Measurements from ENCODE around the gene TIMM17A.
A peak's percentile ranks its signal among the peaks of the same experiment; 100 is the strongest.

TIMM17A gene

DNA sequence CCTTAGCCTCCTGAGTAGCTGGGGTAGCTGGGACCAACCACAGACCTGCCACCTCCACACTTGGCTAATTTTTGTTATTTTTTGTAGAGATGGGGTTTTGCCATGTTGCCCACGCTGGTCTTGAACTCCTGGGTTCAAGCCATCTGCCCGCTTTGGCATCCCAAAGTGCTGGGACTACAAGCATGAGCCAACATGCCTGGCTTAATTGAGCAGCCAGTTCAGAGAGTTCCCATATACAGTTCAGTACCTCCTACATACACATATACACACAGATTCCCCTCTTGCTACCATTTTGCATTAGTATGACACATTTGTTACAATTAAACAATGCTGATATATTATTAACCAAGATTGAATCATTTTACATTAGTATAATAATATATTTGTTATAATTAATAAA, 30.1 kb downstream of the TIMM17A start:
- no peak for DNase-seq

DNA sequence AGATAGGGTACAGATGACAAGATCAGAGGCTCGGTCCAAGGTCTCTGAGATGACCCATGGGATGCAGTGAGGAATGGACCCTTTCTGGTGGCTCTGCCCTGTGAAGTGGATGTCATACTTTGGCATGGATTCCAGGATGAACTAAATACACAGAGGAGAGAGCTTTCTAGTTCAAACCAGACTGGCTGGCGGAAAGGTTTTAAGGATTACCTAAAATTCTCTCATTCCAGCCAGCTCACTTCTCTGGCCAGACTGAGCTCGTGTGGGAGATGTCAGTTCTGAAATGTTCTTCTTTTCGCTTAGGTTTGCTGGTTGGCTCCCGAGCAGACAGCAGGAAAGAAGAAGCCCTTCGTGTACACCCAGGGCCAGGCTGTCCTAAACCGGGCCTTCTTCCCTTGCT, 33.3 kb downstream of the TIMM17A start:
- no peak for DNase-seq

DNA sequence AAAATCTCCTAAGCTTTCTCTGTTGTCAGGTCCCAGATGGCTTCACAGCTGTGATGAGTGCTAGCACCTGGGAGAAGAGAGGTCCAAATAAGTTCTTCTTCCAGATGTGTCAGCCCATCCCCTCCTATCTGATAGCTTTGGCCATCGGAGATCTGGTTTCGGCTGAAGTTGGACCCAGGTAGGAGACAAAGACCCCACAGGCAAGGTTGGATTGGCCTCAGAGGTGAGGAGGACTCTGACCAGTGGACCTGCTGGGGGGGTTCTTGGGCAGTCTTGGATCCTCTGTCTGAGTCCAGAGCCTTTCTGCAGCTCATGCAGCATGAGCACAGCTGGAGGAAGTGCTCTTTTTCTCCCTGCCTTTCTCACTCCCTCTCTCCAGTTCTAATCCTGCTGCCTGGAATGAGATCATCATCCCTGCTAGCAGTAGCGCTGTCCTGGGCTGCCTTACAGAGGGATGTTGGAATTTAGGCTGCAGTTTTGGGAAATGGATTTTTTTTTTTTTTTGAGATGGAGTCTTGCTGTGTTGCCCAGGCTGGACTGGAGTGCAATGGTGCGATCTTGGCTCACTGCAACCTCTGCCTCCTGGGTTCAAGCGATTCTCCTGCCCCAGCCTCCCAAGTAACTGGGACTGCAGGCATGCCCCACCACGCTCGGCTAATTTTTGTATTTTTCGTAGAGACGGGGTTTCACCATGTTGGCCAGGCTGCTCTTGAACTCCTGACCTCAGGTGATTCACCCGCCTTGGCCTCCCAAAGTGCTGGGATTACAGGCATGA, 34.2 kb downstream of the TIMM17A start:
- DNase-seq: no peak

DNA sequence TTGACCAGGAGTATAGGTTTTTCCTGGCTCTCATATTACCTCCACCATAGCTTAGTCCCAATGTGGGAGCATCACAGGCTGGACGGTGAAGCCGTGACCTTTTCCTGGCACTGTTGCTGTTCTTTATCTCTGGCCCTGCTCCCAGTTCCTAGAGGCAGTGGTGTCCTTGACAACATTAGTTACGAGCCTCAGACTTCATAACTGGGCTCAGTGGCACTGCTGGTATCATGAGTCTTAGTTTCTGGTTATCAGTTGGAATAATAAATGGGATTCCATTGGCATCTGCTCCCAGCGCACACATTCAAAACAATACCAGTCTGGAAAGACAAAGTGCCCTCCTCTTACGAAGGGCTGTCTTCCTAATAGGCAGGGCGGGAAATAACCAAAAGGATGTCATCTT, 35.1 kb downstream of the TIMM17A start:
- no peak for DNase-seq

DNA sequence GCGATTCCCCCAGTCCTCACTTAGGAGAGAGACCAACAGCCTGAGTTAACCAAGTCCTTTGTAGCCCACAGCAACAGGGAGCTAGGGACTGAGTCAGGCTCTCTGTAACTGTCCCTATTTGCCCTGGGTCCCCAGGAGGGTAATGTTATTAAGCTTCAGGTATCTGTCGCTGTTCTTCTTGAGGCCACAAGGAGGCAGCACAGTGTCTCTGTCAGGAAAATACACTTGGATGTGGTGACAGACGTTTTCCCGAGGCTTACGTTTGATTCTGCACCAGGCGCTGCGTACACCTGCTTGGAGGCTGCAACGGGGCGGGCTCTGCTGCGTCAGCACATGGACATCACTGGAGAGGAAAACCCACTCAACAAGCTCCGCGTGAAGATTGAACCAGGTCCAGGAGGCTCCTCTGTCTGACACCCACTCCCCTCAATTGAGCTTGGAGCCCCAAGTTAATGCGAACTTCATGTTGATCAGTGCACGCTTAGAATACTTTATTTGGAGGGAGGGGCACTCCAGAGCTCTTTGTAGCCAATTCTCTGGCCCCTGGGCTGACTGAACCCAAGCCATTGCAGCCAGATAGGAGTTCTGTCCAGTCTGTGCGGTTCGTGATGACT, 44.4 kb downstream of the TIMM17A start:
- peak; percentile 65 to 66 for DNase-seq

DNA sequence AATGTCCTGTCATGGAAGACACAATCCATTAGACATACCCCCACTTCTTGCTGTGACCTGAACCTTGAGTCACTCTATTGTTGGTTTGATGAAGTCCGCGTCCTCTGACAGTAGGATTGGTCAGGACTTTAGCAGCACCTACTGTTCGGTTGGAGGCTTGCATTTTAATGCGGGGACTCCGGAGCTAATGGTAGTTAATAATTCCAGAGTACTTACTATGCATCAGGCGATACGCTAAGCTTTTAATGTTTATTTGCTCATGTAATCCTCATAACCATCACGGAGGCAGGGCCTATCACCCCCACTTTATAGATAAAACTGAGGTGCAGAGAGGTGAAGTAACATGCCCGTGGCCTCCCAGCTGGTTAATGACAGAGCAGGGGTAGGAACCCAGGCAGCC, 47.2 kb downstream of the TIMM17A start:
- DNase-seq: no peak

DNA sequence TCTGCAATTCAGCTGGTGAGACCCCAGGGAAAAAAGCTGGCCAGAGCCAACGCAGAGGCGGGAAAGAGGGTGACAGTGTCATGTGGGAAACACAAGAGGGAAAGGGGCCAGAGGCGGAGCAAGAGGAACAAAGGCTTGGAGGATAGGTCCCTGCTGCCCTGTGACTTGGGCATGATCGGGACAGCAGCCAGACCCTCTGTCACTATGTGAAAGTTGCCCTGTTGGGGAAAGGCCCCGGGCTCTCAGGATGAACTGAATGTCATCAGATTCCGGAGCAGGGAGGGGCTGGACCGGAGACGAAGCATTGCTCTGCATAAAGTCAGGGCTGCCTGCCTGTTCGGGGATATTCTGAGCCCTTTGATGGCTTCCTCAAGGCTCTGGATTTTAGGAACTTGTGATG, 49.4 kb downstream of the TIMM17A start:
- no peak for DNase-seq

DNA sequence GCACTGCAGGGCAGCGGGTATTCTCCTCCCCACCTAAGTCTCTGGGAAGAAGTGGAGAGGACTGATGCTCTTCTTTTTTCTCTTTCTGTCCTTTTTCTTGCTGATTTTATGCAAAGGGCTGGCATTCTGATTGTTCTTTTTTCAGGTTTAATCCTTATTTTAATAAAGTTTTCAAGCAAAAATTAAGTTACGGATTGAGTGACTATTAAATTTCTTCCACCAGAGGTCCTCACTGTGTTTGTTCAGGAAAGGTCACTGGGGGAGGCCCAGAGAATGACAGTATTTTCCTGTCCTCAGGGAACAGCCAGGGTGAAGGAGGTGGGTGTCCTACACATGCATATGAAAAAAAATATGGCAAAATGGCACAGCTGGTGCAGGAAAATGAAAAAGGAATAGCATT, 50.7 kb downstream of the TIMM17A start:
- peak; percentile 7 to 11 for DNase-seq

DNA sequence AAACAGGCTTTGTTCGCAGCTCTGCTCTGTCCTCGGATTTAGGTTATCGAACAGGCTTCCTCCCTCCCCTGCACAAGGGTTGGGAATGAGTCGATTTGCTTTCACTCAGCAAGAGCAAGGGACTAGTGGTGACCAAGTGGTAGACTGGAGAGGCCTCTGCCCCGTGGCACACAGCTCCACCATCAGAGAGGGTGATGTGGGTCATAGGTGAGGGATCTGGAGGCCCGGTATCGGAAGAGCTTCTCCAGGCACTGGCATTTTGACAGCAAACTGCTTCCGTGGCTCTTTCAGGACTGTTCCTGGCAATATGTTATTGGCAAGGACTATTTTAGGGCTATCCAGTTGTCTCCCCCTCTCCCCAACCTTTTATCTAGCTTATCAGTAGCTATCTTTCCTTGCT, 52.0 kb downstream of the TIMM17A start:
- DNase-seq: no peak

DNA sequence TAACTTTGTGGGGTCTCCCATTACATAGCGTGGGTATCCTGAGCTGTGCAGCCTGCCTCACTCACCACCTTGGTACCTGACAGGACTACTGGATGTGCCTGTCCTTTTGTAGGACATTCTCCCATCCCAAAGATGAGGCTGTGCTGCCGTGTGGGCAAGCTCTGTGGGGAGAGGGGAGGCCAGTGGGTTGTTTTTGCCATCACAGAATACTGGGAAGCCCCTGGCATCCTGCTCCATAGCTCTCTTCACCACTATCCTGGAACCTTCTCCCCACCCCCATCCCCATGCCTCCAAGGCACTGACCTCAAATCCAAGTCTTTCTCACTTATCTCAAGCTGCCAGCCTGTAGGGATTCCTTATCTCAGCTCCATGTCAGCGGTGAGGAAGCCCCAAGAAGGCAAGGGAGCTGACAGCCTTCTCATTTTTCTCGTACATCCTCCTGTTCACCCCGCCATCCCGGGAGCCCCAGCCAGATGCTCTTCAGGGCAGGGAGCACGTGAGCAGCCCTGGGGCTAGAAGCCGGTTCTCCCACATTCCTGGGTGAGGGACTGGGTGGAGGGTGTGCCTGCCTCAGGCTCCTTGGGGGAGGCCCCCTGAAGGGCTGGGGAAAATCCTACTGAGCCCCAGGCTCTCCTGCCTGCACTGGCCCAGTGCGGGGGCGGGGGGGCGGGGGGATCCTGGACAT, 52.6 kb downstream of the TIMM17A start:
- no peak for DNase-seq

DNA sequence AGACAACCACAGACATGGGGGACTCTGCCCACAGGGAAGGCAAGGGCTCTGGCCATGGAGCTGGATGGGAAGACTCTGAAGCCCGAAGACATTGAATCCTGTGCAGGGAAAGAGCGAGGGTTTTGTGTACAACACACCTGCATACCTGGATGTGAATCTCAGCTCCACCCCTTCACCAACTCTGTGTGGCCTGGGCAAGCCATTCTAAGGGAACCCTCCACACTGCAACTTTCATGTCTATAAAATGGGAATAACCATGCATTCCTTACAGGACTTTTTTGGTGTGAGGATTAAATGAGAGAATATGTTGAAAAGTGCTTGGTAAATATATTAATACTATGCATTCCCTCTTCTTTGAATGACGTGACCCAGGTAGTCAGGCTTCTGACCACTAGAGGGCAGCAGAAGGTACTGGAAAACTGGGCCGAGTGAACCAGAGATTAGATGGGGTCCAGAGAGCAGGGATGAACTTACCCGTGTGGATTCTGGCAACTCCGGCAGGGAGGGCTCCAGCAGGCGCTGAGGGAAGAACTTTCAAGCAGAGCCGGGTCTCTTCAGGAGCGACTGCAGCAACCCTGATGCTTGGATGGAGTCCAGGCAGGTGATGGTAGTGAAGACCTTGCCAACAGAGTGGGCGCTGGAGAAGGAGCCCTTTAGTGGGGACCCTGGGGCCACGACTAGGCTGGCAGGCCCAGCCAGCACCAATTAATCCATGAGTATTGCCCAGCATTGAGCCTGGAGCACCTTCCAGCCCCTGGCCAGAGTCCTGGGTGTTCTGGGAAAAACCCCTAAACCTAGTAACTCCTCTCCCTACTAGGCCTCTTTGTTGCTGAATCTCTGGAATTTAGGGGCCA, 54.2 kb downstream of the TIMM17A start:
- peak; percentile 54 to 66 for DNase-seq

DNA sequence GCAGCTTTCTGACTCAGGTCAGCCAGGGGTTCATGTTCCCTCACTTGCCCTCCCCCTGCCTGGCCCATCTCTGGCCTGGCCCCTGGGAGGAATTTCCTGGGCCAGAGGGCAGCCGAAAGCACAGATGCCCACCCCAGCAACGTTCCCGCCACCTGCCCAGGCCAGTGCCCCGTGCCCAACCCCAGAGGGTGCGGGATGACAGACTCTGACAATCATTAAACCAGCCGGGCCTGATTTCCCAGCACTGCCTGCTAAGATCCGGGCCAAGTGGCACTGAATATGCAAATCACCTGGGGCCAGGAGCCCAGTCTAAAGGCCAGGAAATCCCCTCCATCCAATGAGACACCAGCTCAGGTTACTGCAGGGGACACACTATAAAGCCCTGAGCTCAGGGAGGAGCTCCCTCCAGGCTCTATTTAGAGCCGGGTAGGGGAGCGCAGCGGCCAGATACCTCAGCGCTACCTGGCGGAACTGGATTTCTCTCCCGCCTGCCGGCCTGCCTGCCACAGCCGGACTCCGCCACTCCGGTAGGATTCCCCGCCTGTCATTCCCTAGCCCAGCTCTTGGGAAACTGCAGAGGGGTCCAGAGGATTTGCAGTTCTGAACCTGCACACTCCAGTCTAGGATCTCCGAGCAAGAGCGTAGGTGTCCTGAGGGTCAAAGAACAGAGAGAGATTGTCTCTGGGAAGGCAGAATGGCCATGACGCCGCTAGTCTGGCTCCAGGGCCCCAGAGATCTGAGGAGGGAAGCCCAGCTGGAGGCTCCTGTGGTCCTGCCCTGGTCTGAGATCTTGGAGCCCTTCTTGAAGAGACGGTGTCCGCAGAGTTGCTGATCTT, 55.1 kb downstream of the TIMM17A start, which contains the start of gene ELF3:
Gene ELF3 (plus strand): TSS at position 408 of the 836 bp plus-strand sequence. CDS start 550 bp downstream, outside the sequence.
- no peak for DNase-seq

DNA sequence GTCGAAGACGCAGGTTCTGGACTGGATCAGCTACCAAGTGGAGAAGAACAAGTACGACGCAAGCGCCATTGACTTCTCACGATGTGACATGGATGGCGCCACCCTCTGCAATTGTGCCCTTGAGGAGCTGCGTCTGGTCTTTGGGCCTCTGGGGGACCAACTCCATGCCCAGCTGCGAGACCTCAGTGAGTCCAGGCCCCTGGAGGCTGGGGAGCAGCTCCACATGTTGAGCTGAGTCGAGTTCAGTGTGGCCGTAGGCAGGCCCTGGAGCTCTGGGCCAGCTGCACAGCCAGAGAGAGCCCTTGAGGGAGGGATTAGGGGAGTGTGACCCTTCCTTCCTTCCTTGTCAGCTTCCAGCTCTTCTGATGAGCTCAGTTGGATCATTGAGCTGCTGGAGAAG, 56.7 kb downstream of the TIMM17A start:
- no peak for DNase-seq

DNA sequence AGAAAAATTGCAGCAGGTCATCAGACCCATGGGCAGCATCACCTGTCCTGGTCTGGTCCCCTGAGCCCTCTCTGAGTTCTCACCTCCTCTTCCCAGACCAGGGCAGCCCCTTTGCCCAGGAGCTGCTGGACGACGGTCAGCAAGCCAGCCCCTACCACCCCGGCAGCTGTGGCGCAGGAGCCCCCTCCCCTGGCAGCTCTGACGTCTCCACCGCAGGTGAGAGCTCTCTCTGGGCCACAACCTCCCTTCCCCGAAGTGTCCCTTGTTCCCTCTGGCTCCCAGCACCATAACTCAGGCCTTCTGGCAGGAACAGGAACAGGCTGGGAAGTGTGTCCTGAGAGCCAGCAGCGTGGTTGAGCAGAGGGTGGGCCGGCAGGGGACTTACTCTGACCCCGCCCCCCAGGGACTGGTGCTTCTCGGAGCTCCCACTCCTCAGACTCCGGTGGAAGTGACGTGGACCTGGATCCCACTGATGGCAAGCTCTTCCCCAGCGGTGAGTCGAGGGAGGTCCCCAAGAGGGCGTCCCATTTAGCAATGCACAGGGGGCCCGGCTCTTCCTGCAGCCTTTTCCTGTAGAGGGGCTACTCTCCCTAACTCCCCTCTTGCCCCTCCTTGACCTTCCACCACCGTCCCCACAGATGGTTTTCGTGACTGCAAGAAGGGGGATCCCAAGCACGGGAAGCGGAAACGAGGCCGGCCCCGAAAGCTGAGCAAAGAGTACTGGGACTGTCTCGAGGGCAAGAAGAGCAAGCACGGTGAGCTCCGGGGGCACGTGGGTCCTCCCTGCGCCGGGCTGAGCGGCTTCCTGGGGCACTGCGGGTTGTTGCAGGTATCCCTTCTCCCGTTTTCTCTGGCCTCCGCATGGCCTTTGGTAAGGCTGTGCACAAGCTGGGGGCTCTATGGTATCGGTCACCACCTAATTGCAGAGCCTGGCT, 57.5 kb downstream of the TIMM17A start:
- DNase-seq: no peak

DNA sequence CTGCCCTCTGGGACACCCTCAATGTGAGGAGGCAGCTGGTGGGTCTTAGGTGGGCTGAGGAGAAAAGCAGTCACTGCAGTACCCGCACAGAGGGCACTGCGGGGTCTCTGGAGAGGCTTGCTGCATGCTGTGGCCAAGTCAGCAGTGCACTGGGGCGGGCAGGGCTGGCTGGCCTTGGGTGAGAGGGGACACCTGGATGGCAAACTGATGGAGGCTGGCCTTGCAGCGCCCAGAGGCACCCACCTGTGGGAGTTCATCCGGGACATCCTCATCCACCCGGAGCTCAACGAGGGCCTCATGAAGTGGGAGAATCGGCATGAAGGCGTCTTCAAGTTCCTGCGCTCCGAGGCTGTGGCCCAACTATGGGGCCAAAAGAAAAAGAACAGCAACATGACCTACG, 58.3 kb downstream of the TIMM17A start:
- no peak for DNase-seq

DNA sequence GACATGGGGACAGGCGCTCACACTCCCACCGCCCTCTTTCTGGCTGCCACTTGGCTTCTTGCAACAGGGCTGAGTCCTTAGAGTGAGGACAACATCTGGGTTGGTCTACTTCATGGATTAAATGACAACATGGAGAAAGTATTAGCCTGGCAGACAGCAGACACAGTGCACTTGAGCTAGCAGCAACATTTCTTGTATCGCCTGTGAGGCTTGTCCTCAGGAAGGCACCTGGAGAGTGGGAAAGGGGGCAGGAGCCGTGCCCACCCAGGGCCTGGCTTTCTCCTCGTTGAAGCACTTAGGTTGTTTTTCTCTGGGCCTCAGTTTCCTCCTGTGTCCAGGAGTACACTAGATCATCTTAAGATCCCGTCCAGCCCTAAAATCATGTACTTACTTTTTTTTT, 58.8 kb downstream of the TIMM17A start:
- no peak for DNase-seq

DNA sequence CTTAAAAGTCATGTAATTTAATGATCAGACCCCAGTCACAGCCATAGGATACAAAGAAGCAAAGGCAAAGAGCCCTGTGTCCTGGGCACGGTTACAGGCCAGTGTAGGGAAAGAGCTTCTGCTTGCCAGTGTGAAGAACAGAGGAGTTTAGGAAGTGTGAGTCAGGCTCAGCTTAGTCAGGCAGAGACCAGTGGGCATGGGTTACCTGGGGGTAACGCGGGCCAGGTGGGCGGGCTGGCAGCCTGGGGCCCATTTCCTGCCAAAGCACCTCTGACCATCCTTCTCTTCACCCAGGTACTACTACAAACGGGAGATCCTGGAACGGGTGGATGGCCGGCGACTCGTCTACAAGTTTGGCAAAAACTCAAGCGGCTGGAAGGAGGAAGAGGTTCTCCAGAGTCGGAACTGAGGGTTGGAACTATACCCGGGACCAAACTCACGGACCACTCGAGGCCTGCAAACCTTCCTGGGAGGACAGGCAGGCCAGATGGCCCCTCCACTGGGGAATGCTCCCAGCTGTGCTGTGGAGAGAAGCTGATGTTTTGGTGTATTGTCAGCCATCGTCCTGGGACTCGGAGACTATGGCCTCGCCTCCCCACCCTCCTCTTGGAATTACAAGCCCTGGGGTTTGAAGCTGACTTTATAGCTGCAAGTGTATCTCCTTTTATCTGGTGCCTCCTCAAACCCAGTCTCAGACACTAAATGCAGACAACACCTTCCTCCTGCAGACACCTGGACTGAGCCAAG, 59.8 kb downstream of the TIMM17A start:
- DNase-seq: no peak

DNA sequence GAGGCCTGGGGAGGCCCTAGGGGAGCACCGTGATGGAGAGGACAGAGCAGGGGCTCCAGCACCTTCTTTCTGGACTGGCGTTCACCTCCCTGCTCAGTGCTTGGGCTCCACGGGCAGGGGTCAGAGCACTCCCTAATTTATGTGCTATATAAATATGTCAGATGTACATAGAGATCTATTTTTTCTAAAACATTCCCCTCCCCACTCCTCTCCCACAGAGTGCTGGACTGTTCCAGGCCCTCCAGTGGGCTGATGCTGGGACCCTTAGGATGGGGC, 60.3 kb downstream of the TIMM17A start:
- no peak for DNase-seq

DNA sequence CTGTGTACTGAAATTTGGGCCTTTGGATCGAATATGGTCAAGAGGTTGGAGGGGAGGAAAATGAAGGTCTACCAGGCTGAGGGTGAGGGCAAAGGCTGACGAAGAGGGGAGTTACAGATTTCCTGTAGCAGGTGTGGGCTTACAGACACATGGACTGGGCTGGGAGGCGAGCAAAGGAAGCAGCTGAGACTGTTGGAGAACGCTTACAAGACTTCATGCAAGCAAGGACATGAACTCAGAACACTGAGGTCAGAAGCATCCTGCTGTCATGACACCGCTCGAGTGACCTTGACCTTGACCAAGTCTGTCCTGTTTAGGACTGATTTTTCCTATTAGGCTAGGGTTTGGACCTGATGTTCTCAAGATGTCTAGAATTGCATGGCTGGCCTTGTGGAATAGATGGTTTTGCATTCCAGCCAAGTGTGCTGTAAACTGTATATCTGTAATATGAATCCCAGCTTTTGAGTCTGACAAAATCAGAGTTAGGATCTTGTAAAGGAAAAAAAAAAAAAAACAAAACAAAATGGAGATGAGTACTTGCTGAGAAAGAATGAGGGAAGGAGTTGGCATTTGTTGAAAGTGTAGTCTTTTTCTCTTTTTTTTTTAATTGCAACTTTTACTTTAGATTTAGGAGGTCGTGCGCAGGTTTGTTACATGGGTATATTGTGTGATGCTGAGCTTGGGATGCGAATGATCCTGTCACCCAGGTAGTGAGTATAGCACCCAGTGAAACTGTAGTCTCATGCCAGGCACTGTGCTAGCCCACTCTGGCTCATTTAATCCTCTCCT, 60.9 kb downstream of the TIMM17A start:
- DNase-seq: no peak

All from Kasumi-1 (cell line).